Activated CD8-positive, alpha-beta T cell treated with anti-CD3 and anti-CD28 coated beads for 36 hours (primary cell): ENCODE measurements around the gene CCDC33. TPM values are rescaled to one million over a fixed set of nuclear protein-coding genes. Genes with fewer than 3 reads are reported as not detected.

Experiments used
- ATAC-seq: fragments of 200-7000 bp; cut with Tn5 transposase; one replicate; pipeline ENCODE4 v1.10.0; 2021; ENCODE audit warnings: mild to moderate bottlenecking, moderate library complexity
- CTCF ChIA-PET: fragments of 350-600 bp; sonication (Branson Sonifier 250); formaldehyde crosslinking; loops from one replicate; lab custom pipeline; 2021; ENCODE audit warnings: antibody characterized with exemption; lab: Charles Lee
- POLR2A ChIA-PET: fragments of 350-600 bp; sonication (Branson Sonifier 250); formaldehyde crosslinking; loops from one replicate; lab custom pipeline; 2021; ENCODE audit warnings: antibody characterized with exemption; lab: Charles Lee
- DNase-seq: peaks from one replicate; pipeline ENCODE4 v3.0.0-alpha.2; 2020
- H3K27ac Mint-ChIP-seq: one replicate; pipeline ENCODE4 v1.8.0; 2021; ENCODE audit warnings: mild to moderate bottlenecking, mixed read lengths
- H3K27me3 Mint-ChIP-seq: one replicate; pipeline ENCODE4 v1.8.0; 2021; ENCODE audit warnings: mixed read lengths
- H3K36me3 Mint-ChIP-seq: one replicate; pipeline ENCODE4 v1.8.0; 2021; ENCODE audit warnings: low read depth, mixed read lengths
- H3K4me1 Mint-ChIP-seq: one replicate; pipeline ENCODE4 v1.8.0; 2021; ENCODE audit warnings: low read depth, mixed read lengths
- H3K4me3 Mint-ChIP-seq: one replicate; pipeline ENCODE4 v1.8.0; 2021; ENCODE audit warnings: mild to moderate bottlenecking, moderate library complexity, mixed read lengths
- H3K9me3 Mint-ChIP-seq: one replicate; pipeline ENCODE4 v1.8.0; 2021; ENCODE audit warnings: mixed read lengths
- intact Hi-C: fragments of 100-400 bp; cut with micrococcal nuclease; formaldehyde crosslinking; loops from one replicate; pipeline ENCODE4 v1.10.0; 2022
- total RNA-seq, 2 experiments: library from RNA; stranded (reverse); gene quantifications; one replicate each; pipeline ENCODE4 v1.2.3, GENCODE V29; 2021
- TF ChIP-seq, protein P1 (sequence below): fragments of 200-600 bp; IDR thresholded peaks from one replicate; pipeline ENCODE4 v1.8.0; 2022; ENCODE audit warnings: antibody characterized with exemption, mild to moderate bottlenecking

The CCDC33 gene
- total RNA-seq, 2 experiments from 2014 or later, result 0.16 to 0.38 TPM

GRCh38 chr15:74383286-74383685 is 147.2 kb downstream of the CCDC33 start:
- TF ChIP-seq, protein P1, sequence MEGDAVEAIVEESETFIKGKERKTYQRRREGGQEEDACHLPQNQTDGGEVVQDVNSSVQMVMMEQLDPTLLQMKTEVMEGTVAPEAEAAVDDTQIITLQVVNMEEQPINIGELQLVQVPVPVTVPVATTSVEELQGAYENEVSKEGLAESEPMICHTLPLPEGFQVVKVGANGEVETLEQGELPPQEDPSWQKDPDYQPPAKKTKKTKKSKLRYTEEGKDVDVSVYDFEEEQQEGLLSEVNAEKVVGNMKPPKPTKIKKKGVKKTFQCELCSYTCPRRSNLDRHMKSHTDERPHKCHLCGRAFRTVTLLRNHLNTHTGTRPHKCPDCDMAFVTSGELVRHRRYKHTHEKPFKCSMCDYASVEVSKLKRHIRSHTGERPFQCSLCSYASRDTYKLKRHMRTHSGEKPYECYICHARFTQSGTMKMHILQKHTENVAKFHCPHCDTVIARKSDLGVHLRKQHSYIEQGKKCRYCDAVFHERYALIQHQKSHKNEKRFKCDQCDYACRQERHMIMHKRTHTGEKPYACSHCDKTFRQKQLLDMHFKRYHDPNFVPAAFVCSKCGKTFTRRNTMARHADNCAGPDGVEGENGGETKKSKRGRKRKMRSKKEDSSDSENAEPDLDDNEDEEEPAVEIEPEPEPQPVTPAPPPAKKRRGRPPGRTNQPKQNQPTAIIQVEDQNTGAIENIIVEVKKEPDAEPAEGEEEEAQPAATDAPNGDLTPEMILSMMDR, result no peak
- CTCF ChIA-PET, result interaction anchor here (1.0 to 17.3 kb wide), 15 partner anchors 10 to 250 kb away, joined by 3 to 840 read pairs (median 11); partner anchors contain the start of genes SEMA7A and UBL7
- Mint-ChIP-seq H3K27ac (peak overlapping the region; percentile 96), H3K27me3 (no peaks in the 10 kb centered on the region), H3K9me3 (no peaks in the 10 kb centered on the region), H3K36me3 (no peaks in the 10 kb centered on the region), H3K4me1 (peaks cover 81% of the 10 kb centered on the region), H3K4me3 (peak overlapping the region; percentile 31)
- intact Hi-C loops, result no loop called here
- ATAC-seq (no peak), DNase-seq (no peak)
- POLR2A ChIA-PET, result interaction anchor here (1.2 to 6.7 kb wide), 6 partner anchors 10 to 78 kb away, joined by 3 to 141 read pairs (median 6); partner anchors contain the start of gene UBL7

- DNase-seq, result peak; percentile 96
- Mint-ChIP-seq H3K27ac (peak overlapping the region; percentile 96), H3K9me3 (no peaks in the 10 kb centered on the region), H3K36me3 (no peaks in the 10 kb centered on the region), H3K4me1 (peaks cover 75% of the 10 kb centered on the region), H3K4me3 (peak overlapping the region; percentile 31), H3K27me3 (no peaks in the 10 kb centered on the region)
- ChIA-PET CTCF (interaction anchor here (1.1 to 17.3 kb wide), 11 partner anchors 9 to 162 kb away, joined by 3 to 840 read pairs (median 20); partner anchors contain the start of genes SEMA7A and UBL7), POLR2A (interaction anchor here (0.7 to 6.7 kb wide), 11 partner anchors 10 to 490 kb away, joined by 3 to 141 read pairs (median 4); partner anchors contain the start of genes ARID3B, CLK3 and UBL7)
- TF ChIP-seq, protein P1, result no peak
- ATAC-seq, result peak; percentile 69
- intact Hi-C loops, result loop anchor here (2.0 kb wide), 1 partner anchor 19 kb away; no protein-coding TSS in a partner anchor
Observed at GRCh38 chr15:74383695-74384565, 147.8 kb downstream of the CCDC33 start.

- H3K27ac Mint-ChIP-seq, result peak overlapping the region; percentile 96
- POLR2A ChIA-PET, result interaction anchor here (0.7 to 6.7 kb wide), 13 partner anchors 8 to 489 kb away, joined by 3 to 141 read pairs (median 4); partner anchors contain the start of genes ARID3B, CLK3 and UBL7
- H3K9me3 Mint-ChIP-seq, result no peaks in the 10 kb centered on the region
- H3K4me1 Mint-ChIP-seq, result peaks cover 72% of the 10 kb centered on the region
- no peak for DNase-seq
- CTCF ChIA-PET, result interaction anchor here (1.1 to 17.3 kb wide), 9 partner anchors 9 to 158 kb away, joined by 3 to 840 read pairs (median 24); partner anchors contain the start of genes SEMA7A and UBL7
- no peaks in the 10 kb centered on the region for H3K27me3 Mint-ChIP-seq
- no peaks in the 10 kb centered on the region for H3K36me3 Mint-ChIP-seq
- TF ChIP-seq, protein P1, result no peak
- ATAC-seq, result peak; percentile 3
- peak overlapping the region; percentile 30 for H3K4me3 Mint-ChIP-seq
- intact Hi-C loops, result loop anchor here (2.0 kb wide), 1 partner anchor 18 kb away; no protein-coding TSS in a partner anchor
Observed at GRCh38 chr15:74384566-74384880, 148.4 kb downstream of the CCDC33 start.

DNA sequence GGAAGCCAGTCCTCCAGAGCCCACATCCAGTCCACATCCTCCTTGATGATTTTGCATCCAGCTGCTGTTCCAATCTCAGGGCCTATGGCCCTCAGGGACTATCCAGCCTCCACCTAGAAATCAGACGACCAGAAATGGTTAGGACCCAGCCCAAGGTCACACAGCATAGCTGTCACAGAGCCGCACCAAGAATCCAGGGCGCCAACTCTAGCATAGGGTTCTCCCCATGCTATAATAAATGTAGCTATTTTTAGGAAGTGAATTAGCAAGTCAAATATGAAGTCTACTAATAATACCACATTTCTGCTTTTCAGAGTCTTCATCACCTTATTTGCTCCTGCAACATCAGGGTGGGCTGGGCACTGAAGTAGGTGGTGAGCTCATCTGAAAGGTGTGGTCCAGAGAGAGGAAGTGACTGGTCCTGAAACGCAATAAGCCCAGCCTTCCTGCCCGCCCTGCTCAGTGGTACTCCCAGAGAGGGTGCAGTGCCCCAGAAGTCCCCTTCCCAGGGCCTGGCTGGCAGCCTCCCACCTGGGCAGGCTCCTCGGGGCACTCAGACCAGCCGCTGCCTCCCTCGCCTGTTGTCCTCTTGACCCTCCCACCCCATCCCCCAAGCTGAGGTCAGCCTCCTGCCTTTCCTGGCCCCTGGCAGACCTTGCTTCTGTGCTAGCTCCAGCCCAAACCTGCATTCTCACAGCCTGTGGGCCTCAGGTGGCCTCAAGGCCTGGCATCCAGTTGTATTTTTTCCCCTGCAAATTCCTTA is 148.9 kb downstream of the CCDC33 start:
- Mint-ChIP-seq H3K27ac (peak overlapping the region; percentile 96), H3K9me3 (no peaks in the 10 kb centered on the region), H3K4me3 (peak overlapping the region; percentile 30), H3K27me3 (no peaks in the 10 kb centered on the region), H3K36me3 (no peaks in the 10 kb centered on the region), H3K4me1 (peaks cover 72% of the 10 kb centered on the region)
- ATAC-seq, result peak; percentile 75
- intact Hi-C loops, result loop anchor here (2.0 kb wide), 1 partner anchor 18 kb away; no protein-coding TSS in a partner anchor
- TF ChIP-seq, protein P1, result no peak
- CTCF ChIA-PET, result interaction anchor here (1.1 to 17.3 kb wide), 9 partner anchors 10 to 158 kb away, joined by 3 to 840 read pairs (median 24); partner anchors contain the start of genes SEMA7A and UBL7
- DNase-seq, result peak; percentile 89
- POLR2A ChIA-PET, result interaction anchor here (0.7 to 6.7 kb wide), 12 partner anchors 9 to 489 kb away, joined by 3 to 141 read pairs (median 4); partner anchors contain the start of genes ARID3B, CLK3 and UBL7
